HG03025 (cell line): Measurements from ENCODE around the gene FBXO31.

Experiments used
- ATAC-seq: cut with Tn5 transposase; IDR thresholded peaks from one replicate; pipeline ENCODE4 v1.9.1; 2021; ENCODE audit warnings: mild to moderate bottlenecking, moderate library complexity; ENCODE audit not compliant: unreplicated experiment, low FRiP score

FBXO31 gene, protein sequence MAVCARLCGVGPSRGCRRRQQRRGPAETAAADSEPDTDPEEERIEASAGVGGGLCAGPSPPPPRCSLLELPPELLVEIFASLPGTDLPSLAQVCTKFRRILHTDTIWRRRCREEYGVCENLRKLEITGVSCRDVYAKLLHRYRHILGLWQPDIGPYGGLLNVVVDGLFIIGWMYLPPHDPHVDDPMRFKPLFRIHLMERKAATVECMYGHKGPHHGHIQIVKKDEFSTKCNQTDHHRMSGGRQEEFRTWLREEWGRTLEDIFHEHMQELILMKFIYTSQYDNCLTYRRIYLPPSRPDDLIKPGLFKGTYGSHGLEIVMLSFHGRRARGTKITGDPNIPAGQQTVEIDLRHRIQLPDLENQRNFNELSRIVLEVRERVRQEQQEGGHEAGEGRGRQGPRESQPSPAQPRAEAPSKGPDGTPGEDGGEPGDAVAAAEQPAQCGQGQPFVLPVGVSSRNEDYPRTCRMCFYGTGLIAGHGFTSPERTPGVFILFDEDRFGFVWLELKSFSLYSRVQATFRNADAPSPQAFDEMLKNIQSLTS

DNA sequence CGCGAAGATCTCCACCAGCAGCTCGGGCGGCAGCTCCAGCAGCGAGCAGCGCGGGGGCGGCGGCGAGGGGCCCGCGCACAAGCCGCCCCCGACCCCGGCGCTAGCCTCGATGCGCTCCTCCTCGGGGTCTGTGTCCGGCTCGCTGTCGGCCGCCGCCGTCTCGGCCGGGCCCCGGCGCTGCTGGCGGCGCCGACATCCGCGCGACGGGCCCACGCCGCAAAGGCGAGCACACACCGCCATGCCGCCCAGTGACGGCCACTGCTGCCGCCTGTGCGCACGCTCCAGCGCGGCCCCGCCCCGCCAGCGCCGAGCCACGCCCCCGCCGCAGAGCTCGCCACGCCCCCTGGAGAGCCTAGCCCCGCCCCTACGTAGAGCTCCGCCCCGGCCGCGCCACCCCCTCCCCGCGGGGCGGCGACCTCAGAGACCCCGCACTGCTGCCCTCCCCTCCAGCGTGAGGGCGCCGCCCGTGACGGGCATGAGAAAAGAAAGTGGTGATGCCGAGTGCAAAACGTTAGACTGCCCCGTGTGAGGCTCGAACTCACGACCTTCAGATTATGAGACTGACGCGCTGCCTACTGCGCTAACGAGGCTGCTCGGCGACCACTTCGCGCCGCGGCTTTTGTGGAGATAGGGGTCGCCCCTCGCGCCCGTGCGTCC is at the start of gene FBXO31:
TSS of gene FBXO31 (minus strand) at position 272 of the 657 bp plus-strand sequence. CDS start at position 240, 32 bp downstream.
- peak; percentile 43 for ATAC-seq

DNA sequence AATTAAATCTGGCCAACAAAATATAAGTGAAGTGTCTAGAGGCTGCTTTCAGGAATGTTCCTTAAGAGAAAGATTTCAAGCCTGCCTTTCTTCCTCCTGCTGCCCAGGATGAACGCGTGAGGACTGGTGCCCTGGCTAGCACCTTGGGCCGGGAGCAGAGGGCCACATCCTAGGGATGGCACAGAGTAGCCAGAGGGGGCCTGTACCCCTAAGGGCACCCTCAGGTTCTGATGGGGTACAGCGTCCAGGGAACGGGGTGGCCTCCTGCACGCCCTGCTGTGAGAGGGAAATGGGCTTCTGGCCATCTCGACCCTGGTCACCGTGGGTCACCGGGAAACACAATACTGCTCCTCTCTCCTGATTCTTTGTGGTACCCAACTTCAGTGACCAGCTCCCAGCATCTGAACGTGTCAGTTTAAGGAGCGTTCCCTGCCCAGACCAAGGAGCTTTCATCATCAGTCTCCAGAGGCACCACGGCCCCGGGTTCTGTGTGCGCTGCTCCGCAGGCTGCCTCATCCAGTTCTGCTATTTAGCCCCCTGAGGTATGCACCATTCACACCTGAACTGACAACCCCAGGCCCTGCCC is 48.8 kb upstream of the FBXO31 start:
- no peak for ATAC-seq

DNA sequence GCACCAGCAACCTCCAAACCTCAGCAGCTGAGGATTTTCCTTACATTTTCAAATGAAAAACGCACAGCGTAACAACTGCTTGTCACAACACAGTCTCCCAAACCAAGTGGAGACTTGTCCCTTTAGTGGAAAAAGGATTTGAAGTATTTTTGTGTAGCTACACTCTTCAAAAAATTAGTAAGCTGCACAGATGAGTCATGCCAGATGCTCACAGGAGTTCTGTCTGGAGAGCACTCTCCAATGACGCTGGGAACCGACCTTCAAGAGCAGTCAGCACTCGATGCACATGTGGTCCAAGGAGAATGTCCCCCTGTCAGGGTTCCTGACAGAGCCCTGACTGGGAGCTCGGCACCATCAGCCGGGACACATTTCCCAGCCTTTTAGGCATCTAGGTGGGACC is 48.4 kb upstream of the FBXO31 start:
- no peak for ATAC-seq

DNA sequence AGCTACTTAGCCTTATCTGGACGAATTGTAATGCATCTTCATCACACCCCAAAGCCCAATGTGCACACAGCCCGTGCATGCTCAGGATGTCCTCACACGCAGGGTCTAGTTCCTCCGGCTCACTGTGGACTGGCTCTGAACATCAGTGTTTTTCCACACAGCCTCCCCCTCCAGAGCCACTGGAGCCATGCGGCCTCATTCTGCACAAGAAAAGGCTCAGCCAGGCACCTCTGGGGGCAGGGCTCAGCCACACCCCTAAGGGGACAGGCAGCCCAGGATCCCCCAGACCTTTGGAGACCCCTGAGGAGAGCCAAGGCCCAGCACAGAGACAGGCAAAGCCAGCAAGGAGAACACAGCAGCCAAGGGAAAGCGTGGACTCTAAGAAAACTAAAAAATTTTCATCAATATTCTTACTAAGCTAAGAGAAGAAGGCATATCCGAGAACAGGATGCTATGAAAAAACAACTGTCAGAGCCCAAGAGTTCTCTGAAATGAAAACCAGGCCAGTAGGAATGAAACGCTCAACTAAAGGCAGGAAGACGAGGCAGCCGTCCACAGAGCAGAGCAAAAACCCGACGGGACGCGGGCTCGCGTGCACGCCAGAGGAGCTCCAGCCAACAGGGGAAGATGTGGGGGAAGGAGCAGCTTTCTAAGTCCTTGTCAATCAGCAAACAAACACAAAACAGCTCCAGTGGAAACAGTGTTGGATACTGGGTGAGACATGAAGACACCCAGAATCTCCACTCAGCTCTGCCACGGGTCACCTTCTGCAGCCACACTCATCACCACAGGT is 43.0 kb upstream of the FBXO31 start:
- no peak for ATAC-seq

DNA sequence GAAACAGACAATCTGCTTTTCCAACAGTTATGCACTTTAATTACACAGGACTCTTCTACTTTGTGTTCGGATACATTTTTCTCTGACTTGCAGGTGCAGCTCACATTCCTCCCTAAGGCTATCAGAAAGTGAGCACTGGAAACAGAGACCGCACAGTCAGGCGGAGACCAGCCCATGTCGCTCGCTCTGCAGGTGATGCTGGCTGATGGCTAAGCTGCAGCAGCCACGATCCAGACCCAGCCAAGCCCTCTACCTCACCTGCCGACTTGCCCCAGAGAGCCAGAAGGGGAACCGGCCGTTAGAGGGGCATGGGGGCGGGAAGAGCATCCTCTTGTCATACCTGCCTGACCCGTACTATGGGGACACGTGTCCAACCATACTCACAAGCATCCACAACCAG is 42.4 kb upstream of the FBXO31 start:
- no peak for ATAC-seq

DNA sequence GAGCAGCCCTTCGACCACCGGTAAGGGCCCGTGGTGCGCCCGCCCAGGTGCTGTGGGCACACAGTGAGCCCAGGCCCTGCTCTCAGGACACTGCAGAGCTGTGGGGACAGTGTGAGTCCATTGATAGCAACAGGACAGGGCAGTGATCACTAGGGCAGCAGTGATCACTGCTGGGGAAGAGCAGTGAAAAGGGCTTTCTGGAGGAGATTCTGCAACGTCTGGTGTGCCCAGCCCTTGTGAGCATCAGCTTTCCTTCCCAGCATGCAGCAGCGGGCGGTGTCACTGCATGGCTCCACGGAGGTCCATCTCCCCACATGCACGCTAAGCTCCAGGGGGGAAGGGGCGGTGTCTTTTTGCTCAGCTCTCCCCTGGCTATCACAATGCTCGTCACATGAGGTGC is 40.7 kb upstream of the FBXO31 start:
- no peak for ATAC-seq

DNA sequence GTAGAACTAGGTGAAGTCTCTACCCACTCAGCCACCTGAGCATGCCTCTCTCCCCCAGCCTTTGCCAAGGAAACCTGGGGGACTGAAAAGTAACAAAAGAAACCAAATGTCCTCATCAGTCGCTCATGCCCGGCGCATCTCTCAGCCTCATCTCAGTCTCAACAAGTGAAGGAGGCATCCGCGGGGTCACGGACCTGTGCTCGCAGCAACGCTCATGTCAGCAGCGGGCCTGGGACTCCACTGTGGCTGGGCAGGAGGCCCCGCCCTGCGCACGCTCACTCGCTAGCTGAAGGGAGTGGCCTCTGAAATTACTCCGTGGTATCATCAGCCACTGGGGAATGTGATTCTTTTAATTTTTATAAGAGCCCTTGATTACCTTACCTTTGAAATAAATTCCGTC is 39.9 kb upstream of the FBXO31 start:
- ATAC-seq, result no peak

DNA sequence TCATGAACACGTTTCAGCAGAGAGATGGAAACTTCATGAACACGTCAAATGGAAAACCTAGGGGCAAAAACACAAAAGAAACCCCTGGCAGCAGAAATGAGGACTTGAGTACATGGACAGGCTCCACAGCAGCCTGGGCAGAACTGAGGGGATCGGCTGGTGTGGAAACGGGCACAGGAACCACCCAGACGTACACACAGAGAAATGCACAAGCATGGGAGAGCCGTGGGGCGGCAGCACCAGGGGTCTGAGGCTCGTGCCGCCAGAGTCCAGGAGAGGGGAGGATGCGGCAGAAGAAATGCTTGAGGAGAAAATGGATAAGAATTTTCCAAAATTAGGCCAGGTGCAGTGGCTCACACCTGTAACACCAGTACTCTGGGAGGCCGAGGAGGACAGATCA is 38.5 kb upstream of the FBXO31 start:
- ATAC-seq, result no peak

DNA sequence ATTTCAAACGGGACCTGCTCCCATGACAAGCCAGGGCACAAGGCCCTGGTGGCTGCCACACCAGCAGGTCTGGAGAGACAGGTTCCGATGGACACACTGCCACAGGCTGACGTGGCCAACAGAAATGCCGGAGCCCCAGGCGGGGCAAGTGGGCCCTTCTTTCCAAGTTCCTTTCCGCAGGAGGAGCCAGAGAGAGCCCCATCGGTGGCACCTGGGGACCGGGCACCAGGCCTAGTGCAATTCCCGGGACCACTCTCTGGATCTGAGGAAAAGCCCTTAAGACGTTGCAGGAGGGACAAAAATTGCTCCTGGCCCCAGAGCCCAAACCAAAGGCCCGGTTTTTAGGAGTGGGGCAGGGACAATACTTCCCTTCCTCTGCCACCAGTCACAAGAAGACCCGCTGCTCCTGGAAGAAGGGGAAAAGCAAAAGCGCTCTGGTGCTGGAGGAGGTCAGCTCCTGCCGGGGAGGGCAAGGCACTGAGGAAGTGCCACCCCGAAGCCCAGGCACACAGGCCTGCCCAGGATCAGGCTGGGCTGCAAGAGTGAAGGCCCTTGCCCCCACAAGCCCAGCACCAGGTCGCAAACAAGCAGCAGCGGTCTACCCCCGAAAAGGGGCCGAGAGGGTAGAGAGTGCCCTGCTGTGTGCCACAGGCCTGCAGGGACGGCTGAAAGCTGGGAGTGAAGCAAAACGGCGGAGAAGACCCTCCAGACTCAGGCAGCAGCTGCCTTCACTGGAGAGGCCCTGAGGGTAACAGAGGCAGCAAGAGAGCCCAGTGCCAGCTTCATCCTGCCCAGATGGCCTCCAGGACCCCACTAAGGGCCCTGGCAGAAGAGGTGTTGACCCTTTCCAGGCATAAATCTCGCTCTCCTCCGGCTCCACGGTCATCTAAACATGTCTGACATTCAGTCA is 37.7 kb upstream of the FBXO31 start:
- ATAC-seq, result no peak

DNA sequence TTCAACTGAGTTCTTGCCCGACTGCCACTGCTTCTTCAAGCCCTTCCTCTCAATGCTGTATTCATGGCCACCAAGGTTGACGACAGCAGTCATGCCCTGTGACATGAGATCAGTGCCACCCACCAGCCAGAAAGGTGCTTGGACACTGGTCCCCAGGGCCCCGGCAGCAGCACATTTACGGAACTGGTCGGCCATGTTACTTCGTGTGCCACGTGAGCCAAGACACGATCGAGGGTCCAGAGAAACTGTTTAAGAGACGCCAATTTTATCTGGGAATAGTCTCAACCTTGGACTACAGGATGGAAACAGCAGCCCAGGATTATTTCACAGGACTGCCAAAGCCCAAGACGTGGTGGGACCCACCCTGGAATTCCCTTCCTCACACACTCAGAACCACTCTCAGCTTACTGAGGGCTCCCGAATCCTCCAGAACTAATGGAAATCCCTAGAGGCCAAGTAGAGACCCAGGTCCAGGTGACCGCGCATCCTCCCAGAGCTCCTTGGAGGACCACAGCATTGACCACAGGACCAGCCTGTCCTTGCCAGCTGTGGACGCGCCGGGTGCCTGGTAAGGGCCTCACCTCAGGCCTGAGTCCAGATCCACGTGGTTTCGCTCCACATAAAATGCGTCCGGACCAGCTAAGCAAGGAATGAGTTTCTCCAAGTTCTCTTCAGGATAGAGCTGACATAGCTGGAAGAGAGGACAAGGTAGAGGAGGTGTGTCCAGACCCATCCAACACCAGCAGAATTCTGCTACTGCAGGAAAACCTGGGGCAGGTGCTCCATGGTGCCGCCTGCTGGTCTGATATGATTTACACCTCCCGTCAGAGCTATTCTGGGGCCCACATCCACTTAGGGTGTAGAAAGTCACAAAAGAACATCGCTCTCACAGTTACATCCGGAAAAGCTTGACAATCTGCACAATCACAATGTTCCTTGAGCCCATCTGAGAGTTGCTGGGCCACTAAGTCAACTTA is 36.7 kb upstream of the FBXO31 start:
- ATAC-seq, result no peak

DNA sequence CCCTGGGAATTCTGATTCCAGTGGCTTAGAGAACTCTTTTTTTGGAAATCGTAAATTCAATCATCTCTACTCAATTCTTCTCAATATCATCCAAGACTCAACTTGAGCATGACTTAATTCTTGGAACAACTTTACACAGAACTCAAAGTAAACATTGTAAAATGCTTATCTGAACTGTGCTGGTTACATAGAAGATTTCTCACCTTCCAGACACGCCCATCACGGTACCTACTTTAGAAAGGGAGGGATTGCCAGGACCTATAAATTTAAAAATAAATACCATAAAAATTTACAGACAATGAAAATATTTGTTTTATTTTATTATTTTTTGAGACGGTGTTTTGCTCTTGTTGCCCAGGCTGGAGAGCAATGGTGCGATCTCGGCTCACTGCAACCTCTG is 35.1 kb upstream of the FBXO31 start:
- no peak for ATAC-seq

DNA sequence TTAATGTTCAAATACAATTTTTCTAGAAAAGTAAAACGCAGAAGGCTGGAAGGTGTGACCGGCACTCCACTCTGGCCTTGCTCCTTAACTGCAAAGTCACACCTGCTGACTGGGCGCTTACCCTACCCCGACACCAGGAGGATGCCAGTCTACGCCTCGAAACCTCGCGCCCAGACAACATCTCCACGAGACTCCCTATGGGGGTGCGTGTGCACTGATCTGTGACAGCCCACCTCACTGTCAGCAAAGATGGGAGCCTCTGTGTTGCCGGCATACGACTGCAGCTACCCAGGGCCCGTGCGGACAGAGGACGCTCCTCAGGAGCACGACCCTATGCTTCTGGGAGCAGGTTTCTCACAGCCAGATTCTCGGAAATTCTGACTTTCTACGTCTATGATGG is 34.6 kb upstream of the FBXO31 start:
- no peak for ATAC-seq

DNA sequence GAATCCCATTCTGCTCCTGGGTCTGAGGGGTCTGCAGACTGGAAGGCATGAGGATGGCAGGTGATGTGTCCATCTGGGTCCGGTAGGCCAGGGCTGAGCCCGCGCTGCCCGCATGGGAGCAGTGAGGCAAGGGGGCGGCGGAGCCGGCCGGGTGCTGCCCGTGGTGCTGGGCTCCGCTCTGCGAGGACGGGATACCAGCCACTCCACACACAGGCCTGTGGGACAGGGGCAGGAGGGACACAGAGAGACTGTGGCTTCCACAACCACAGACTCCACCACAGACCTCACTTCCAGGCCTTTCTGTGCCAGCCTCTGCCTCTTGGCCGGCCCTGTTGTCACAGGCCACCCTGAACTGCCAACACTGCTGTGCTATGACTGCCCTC is 33.9 kb upstream of the FBXO31 start:
- ATAC-seq, result no peak

DNA sequence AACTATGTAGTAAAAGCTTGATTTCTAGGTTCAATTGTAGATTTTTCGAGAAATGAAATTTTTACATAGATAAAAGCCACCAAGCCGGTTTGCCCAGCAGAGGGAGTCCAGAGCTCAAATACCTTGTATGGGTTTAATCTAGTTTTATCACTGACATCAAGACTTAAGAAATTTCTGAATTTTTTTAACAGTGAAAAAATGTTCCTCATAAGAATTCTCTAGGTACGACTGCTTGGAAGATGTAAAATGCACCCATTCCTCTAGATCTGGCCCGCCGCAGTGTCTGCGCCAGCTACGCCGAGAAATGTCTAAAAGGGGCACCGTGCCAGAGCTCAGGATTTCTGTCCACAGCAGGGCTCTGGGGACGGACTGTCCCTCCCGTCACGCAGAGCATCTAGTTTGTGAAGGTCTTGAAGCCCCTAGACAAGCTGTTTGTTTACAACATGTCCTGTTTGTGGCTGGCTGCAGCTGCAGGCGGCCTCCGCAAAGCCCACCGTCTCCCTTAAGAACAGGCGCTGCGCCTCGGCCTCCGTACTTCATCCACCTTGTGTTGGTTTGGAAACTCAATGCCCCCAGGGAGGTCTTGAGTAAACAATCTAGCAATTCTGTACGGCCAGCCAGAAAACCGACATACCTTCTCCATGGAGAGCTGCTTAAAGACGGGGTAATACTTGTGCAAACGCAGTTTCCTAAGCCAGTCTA is 33.4 kb upstream of the FBXO31 start:
- no peak for ATAC-seq

DNA sequence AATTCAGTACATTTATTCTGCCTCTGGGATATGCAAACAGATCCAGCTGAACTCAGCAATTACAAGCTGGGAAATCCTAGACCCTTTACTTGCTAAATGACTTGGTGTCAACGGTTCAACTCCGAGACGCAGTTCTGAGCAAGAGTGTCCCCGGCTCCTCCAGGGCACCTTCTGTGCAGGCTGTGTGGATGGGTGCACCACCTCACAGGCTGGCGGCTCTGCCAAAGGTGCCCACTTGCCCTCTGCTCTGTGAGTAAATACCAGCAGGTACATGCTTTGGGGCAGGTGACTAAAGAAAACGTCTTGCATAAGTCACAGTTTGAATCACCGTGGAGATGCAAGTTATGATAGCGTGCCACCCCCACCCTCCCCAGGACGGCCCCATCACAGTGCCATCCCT is 31.9 kb upstream of the FBXO31 start:
- no peak for ATAC-seq

DNA sequence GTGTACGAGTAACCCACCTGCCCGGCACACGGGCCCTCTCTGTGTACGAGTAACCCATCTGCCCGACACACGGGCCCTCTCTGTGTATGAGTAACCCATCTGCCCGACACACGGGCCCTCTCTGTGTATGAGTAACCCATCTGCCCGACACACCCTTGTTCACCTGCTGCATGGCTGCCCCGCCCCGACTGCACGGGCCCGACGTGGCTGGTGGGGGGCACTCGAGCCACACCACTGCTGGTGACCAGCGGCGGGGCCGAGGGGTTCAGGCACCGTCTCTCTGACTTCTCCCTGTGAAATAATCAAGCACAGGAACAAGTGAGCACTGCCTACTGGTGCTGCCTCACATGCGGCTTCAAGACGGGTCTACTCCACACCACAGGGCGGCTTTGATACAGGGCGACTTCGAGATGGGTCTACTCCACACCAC is 30.7 kb upstream of the FBXO31 start:
- no peak for ATAC-seq

DNA sequence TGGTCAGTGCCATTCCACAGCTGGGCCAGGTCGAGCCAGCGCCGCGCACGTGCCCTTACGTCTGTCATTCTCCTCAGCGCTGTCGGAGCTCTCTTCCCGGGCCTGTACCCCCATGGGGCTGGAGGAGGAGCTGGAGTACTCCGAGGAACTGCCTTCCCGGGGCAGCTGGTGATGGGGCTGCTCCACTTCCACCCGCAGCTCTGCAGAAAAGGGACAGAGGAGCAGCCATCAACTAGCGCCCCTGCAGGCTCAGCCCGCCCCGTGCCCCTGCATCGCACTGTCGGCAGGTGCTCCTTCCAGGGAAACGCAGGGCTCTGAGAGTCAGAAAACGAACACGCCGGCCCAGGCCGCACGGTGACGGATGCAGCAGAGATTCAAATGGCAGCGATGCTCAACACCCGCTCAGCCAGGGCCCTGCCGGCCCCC is 29.4 kb upstream of the FBXO31 start:
- ATAC-seq, result no peak
